Aorta (tissue), 5 donors: ENCODE data around the gene HNF4A. TPM values are rescaled to one million over a fixed set of nuclear protein-coding genes. Genes with fewer than 3 reads are reported as not detected.

Source experiments
- ATAC-seq: fragments of 200-7000 bp; cut with Tn5 transposase; one replicate; pipeline ENCODE4 v1.9.1; 2022; ENCODE audit warnings: moderate library complexity; ENCODE audit not compliant: low FRiP score
- DNase-seq, 2 donors: peaks; one replicate each; pipeline ENCODE4 v3.0.0-alpha.2; 2020
- H3K27ac ChIP-seq, 2 donors: one replicate each; pipeline ENCODE4 v1.5.1; 2013; ENCODE audit warnings: low read length in 2 of 2, mild to moderate bottlenecking in 2 of 2, moderate library complexity in 2 of 2, control low read depth in 1 of 2, inconsistent platforms in 1 of 2, low read depth in 1 of 2
- H3K27me3 ChIP-seq, 2 donors: one replicate each; pipeline ENCODE4 v1.6.1; 2013; ENCODE audit warnings: control low read depth in 1 of 2, low read length in 1 of 2, mild to moderate bottlenecking in 1 of 2, moderate library complexity in 1 of 2; ENCODE audit not compliant: insufficient read depth in 2 of 2, control insufficient read depth in 1 of 2
- H3K36me3 ChIP-seq, 2 donors: one replicate each; pipeline ENCODE4 v1.6.1; 2013; ENCODE audit warnings: control low read depth in 1 of 2, low read length in 1 of 2, mild to moderate bottlenecking in 1 of 2; ENCODE audit not compliant: insufficient read depth in 2 of 2, control insufficient read depth in 1 of 2
- H3K4me1 ChIP-seq, 2 donors: one replicate each; pipeline ENCODE4 v1.6.1; 2013; ENCODE audit warnings: low read length in 2 of 2, control low read depth in 1 of 2, mild to moderate bottlenecking in 1 of 2, moderate library complexity in 1 of 2; ENCODE audit not compliant: insufficient read depth in 2 of 2, control insufficient read depth in 1 of 2
- H3K4me3 ChIP-seq, 2 donors: one replicate each; pipeline ENCODE4 v1.5.1; 2013; ENCODE audit warnings: low read length in 2 of 2, control low read depth in 1 of 2, mild to moderate bottlenecking in 1 of 2
- H3K9me3 ChIP-seq: one replicate; pipeline ENCODE4 v1.6.1; 2013; ENCODE audit warnings: mild to moderate bottlenecking, low read length; ENCODE audit not compliant: control insufficient read depth
- WGBS, 2 donors: extraction: QIAGEN DNeasy Blood & Tissue Kit; methylation state at CpG; one replicate each; pipeline ENCODE4 v1.1.7; 2013; 5-methylcytosine and 5-hydroxymethylcytosine counted together
- intact Hi-C, 2 donors: fragments of 100-400 bp; cut with DNase I; formaldehyde crosslinking; loops; one replicate each; pipeline versions ENCODE4 v1.14.2 to v1.15.0; 2022
- long read RNA-seq, 2 donors: library from polyadenylated mRNA; unstranded; transcript quantifications; one replicate each; pipeline ENCODE4 v2.0.0, GENCODE V29; 2020 to 2021
- polyA plus RNA-seq, 2 donors: library from polyadenylated mRNA; stranded (reverse); fragments of 200-250 nt; gene quantifications; one replicate each; pipeline ENCODE4 v1.2.3, GENCODE V29; 2013
- total RNA-seq, 2 donors: library from RNA; stranded (reverse); fragmentation: NEBNext Ultra II Directional; extraction: Animal tissue kit (Norgen Biotek cat#: 25700); gene quantifications; one replicate each; pipeline ENCODE4 v1.2.1, GENCODE V29; 2021
- donor health status: healthy with polysubstance abuse.
- donor health status: Bipolar disorder and iron deficiency.
- donor health status: DM: no; HTN: no; CAD: no.
- donor health status: DM: no; HTN: no; CAD: no.
- donor health status: DM: yes; HTN: yes; CAD: no.

The HNF4A gene
- total RNA-seq (not detected), polyA plus RNA-seq (10 to 100 TPM in 1 of 2 donors, under 1 TPM in 1; 0.05 to 11.8 TPM)
- long read RNA-seq, donor 1: 0 reads
- long read RNA-seq, donor 2: 0 reads

DNA sequence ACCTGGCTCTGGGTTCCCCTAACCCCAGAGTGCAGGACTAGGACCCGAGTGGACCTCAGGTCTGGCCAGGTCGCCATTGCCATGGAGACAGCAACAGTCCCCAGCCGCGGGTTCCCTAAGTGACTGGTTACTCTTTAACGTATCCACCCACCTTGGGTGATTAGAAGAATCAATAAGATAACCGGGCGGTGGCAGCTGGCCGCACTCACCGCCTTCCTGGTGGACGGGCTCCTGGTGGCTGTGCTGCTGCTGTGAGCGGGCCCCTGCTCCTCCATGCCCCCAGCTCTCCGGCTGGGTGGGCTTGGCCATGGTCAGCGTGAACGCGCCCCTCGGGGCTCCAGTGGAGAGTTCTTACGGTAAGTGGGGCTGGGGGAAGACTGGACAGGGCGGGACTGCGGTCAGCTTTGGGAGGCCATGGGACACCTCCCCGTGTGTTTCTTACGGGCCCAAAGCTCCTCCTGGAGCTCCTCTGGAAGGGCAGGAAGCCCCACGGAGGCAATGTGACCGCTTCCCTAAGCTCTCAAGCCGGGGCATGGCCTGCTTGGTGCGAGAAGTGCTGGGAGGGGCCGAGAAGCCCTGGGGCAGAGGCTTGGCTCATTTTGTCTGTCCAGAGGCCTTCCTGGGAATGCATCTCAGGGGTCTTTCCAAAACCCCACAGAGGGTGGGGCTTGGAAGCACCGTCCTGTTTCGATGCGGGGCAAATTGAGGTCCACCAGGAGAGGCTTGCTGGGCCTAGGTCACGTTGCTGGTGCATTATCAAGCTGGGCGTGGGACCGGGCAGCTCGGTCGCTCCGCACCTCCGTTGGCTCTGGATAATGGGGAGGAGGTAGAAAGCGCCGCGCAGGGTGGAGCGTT, at the start of gene HNF4A:
TSS of gene HNF4A (plus strand) at position 202 of the 855 bp plus-strand sequence. CDS start at position 308, 106 bp downstream.
- intact Hi-C loops: no loop called here
- no peak for DNase-seq
- Histone ChIP-seq H3K4me1 (no peaks in the 10 kb centered on the region), H3K4me3 (no peak within 1 kb of the TSS), H3K27me3 (no peaks in the 10 kb centered on the region), H3K9me3 (no peaks in the 10 kb centered on the region), H3K36me3 (no peaks in the 10 kb centered on the region), H3K27ac (no peak within 1 kb of the TSS)
- WGBS, 2 donors: 86 to 90% methylated on average over 40 of the region's 40 CpGs
- ATAC-seq: peak; percentile 46

DNA sequence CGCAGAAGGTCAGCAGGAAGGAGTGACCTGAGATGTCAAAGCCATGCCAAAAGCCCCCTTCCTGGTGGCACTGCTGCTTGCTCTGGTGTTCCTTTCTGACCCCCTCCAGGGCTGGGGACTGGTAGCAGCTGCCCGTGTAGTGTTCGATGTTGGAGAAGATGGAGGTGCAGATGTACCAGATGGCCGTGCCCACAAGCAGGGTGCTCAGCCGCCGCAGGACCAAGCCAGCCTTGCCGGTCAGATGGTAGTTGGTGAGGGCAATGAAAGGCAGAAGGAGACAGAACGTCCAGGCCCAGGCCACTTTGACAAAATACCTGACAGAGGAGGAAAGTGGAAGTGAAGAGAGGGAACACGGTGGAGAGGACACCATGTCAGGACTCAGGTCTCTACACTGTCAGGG, 48.6 kb upstream of the HNF4A start:
- no peaks in the 10 kb centered on the region for H3K27me3 ChIP-seq
- no peaks in the 10 kb centered on the region for H3K4me1 ChIP-seq
- ATAC-seq: no peak
- H3K27ac ChIP-seq: no peak overlapping the region
- H3K9me3 ChIP-seq: no peaks in the 10 kb centered on the region
- DNase-seq: no peak
- 91 to 95% methylated on average over 9 of the region's 9 CpGs for WGBS, 2 donors
- intact Hi-C loops: no loop called here
- H3K4me3 ChIP-seq: no peak overlapping the region
- peaks cover 0 to 4% of the 10 kb centered on the region in 2 donors for H3K36me3 ChIP-seq

GRCh38 chr20:44309763-44310663, 45.5 kb upstream of the HNF4A start:
- no peak for ATAC-seq
- H3K4me3 ChIP-seq: peak overlapping the region in 1 of 2 donors; percentile 77
- 18% methylated on average over 17 of the region's 17 CpGs for WGBS, 2 donors

GRCh38 chr20:44310664-44311639, 44.5 kb upstream of the HNF4A start, which contains the start of gene FITM2:
TSS of gene FITM2 (minus strand) at chr20:44311202. CDS start at chr20:44311148, 54 bp downstream.
- intact Hi-C loops: loop anchor here (1.0 to 2.0 kb wide), 3 partner anchors 94 to 194 kb away; no protein-coding TSS in a partner anchor
- Histone ChIP-seq H3K36me3 (peaks cover 0 to 2% of the 10 kb centered on the region in 2 donors), H3K9me3 (no peaks in the 10 kb centered on the region), H3K27ac (no peak within 1 kb of the TSS), H3K4me3 (peak within 1 kb of the TSS; percentile 31 to 77), H3K4me1 (no peaks in the 10 kb centered on the region), H3K27me3 (no peaks in the 10 kb centered on the region)
- DNase-seq (peak; percentile 99 to 100), ATAC-seq (peak; percentile 99)
- WGBS, 2 donors: 1% methylated on average over 67 to 70 of the region's 70 CpGs

More at GRCh38 chr20:44309763-44310663, 45.5 kb upstream of the HNF4A start:
- Histone ChIP-seq H3K27ac (no peak overlapping the region), H3K4me1 (no peaks in the 10 kb centered on the region), H3K27me3 (no peaks in the 10 kb centered on the region), H3K9me3 (no peaks in the 10 kb centered on the region), H3K36me3 (peaks cover 0 to 2% of the 10 kb centered on the region in 2 donors)
- intact Hi-C loops: loop anchor here (2.0 kb wide), 2 partner anchors 93 to 193 kb away; no protein-coding TSS in a partner anchor
- DNase-seq: no peak

DNA sequence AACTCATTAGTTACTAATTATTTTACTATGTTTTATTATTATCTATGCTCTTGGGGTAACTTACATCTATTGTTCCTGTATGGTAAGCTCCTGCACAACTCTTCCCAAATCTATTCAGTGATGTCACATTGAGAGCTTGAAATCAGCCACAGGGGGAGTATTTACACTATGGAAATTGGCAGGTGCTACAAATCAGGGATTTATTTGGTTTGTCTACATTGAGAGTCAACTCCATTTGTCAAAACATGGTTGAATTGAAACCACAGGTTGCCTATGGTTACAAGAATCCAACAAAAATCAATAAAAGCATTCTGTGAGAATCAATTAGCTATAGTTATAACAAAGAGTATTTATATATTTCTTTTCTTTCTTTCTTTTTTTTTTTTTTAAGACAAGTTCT, 40.6 kb upstream of the HNF4A start:
- no peak overlapping the region for H3K27ac ChIP-seq
- ATAC-seq (no peak), DNase-seq (no peak)
- intact Hi-C loops: no loop called here
- no peaks in the 10 kb centered on the region for H3K27me3 ChIP-seq
- H3K4me1 ChIP-seq: no peaks in the 10 kb centered on the region
- no peak overlapping the region for H3K4me3 ChIP-seq
- H3K36me3 ChIP-seq: no peaks in the 10 kb centered on the region
- H3K9me3 ChIP-seq: no peaks in the 10 kb centered on the region

GRCh38 chr20:44319839-44320422, 35.6 kb upstream of the HNF4A start:
- no peak overlapping the region for H3K4me3 ChIP-seq
- ATAC-seq: no peak
- H3K4me1 ChIP-seq: no peaks in the 10 kb centered on the region
- no peaks in the 10 kb centered on the region for H3K36me3 ChIP-seq
- WGBS, 2 donors: 93 to 97% methylated on average over 2 of the region's 2 CpGs
- no peak overlapping the region for H3K27ac ChIP-seq
- intact Hi-C loops: no loop called here
- no peak for DNase-seq
- no peaks in the 10 kb centered on the region for H3K27me3 ChIP-seq
- H3K9me3 ChIP-seq: no peaks in the 10 kb centered on the region

DNA sequence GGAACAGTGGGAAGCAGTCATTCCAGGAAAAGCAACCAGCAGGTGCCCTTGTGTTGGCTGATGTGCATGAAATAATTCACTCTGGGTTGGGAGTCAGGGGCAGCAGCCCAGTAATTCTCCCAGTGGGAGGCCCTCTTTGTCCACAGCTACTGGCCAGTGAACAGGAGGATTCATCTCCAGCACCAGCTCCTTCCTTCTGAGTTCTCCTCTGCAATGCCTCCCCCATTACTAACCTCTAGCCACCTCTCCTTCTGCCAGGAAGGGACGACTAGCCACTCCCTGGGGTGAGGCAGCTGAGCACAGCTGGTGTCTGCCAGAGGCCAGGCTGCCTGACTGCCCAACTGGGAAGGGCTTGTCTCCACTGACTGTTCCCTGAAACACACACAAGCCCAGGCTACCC, 31.2 kb upstream of the HNF4A start:
- no peak for ATAC-seq
- no peaks in the 10 kb centered on the region for H3K27me3 ChIP-seq

More for the DNA sequence above, 31.2 kb upstream of the HNF4A start:
- Histone ChIP-seq H3K27ac (no peak overlapping the region), H3K4me3 (no peak overlapping the region), H3K9me3 (no peaks in the 10 kb centered on the region), H3K4me1 (no peaks in the 10 kb centered on the region), H3K36me3 (no peaks in the 10 kb centered on the region)
- WGBS, 2 donors: 36 to 42% methylated on average over 1 of the region's 1 CpG
- DNase-seq: no peak
- intact Hi-C loops: no loop called here
